Measurements from ENCODE around the gene KLRG1. TPM values are rescaled to one million over a fixed set of nuclear protein-coding genes. Genes with fewer than 3 reads are reported as not detected.

The KLRG1 gene
- total RNA-seq, 4 donors from 2014 or later, result 0.46 to 1.9 (median 1.4) TPM

DNA sequence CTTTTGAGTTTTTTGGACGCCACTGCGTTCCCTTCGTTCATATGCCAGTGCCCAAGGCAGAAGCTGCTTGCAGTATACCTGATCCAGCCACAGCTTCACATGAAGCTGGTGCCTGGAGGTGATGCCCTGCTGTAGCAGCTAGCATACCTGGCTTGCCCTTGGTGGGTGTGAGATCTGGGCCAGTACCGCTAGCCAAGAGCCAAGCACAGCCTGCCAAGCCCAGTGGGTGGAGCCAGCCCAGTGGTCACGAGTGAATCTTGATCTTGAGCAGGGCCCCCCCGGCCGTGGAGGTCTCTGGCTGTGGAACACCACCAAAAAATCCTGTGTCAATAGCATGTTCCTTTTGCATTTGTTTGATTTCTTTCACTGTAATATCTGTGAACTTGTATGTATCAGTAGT is 32.6 kb upstream of the KLRG1 start:
- DNase-seq (no peak), ATAC-seq (no peak)
- Histone ChIP-seq H3K9me3 (no peaks in the 10 kb centered on the region), H3K27ac (no peak overlapping the region), H3K4me1 (peaks cover 0 to under 1% of the 10 kb centered on the region in 2 donors), H3K27me3 (no peaks in the 10 kb centered on the region), H3K36me3 (peaks cover 0 to 13% of the 10 kb centered on the region in 2 donors), H3K4me3 (no peak overlapping the region)
- TF ChIP-seq POLR2A (IDR thresholded peaks at IDR 0.05), result no peak
- TF ChIP-seq, protein P1, sequence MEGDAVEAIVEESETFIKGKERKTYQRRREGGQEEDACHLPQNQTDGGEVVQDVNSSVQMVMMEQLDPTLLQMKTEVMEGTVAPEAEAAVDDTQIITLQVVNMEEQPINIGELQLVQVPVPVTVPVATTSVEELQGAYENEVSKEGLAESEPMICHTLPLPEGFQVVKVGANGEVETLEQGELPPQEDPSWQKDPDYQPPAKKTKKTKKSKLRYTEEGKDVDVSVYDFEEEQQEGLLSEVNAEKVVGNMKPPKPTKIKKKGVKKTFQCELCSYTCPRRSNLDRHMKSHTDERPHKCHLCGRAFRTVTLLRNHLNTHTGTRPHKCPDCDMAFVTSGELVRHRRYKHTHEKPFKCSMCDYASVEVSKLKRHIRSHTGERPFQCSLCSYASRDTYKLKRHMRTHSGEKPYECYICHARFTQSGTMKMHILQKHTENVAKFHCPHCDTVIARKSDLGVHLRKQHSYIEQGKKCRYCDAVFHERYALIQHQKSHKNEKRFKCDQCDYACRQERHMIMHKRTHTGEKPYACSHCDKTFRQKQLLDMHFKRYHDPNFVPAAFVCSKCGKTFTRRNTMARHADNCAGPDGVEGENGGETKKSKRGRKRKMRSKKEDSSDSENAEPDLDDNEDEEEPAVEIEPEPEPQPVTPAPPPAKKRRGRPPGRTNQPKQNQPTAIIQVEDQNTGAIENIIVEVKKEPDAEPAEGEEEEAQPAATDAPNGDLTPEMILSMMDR (IDR thresholded peaks at IDR 0.05 in 4 of 5, conservative IDR thresholded peaks at IDR 0.05 in 1 of 5), result no peak
- in situ Hi-C loops (cut with MboI; ENCODE audit: low sequenced_read_pairs in 4 of 4) (loop anchor here in 1 of 4 donors (10.0 kb wide), 1 partner anchor 88 kb away; no protein-coding TSS in a partner anchor), intact Hi-C loops (cut with DNase I; ENCODE audit: low total_unique reads) (no loop called here)

DNA sequence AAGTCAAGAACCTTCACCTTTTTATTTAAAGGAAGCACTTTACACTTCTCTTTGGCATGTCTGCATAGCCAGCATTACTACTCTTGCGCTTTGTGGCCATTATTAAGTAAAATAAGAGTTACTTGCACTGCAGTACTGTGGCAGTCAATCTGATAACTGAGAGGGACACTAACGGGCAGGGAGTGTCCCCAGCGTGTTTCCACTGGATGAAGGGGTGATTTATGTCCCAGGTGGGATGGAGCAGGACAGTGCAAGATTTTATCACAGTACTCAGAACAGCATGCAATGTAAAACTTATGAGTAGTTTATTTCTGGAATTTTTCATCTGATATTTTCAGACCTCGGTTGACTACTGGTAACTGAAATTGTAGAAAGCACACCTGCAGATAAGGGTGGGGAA is 31.8 kb upstream of the KLRG1 start:
- in situ Hi-C loops (cut with MboI; ENCODE audit: low sequenced_read_pairs in 4 of 4), result loop anchor here in 1 of 4 donors (10.0 kb wide), 1 partner anchor 87 kb away; no protein-coding TSS in a partner anchor
- Histone ChIP-seq H3K27ac (no peak overlapping the region), H3K4me3 (no peak overlapping the region), H3K36me3 (peaks cover 0 to 13% of the 10 kb centered on the region in 2 donors), H3K4me1 (no peaks in the 10 kb centered on the region), H3K27me3 (no peaks in the 10 kb centered on the region), H3K9me3 (no peaks in the 10 kb centered on the region)
- no peak for ATAC-seq
- intact Hi-C loops (cut with DNase I; ENCODE audit: low total_unique reads), result no loop called here
- no peak for DNase-seq
- no peak for TF ChIP-seq POLR2A (IDR thresholded peaks at IDR 0.05)
- TF ChIP-seq, protein P1 (IDR thresholded peaks at IDR 0.05 in 4 of 5, conservative IDR thresholded peaks at IDR 0.05 in 1 of 5), result no peak

DNA sequence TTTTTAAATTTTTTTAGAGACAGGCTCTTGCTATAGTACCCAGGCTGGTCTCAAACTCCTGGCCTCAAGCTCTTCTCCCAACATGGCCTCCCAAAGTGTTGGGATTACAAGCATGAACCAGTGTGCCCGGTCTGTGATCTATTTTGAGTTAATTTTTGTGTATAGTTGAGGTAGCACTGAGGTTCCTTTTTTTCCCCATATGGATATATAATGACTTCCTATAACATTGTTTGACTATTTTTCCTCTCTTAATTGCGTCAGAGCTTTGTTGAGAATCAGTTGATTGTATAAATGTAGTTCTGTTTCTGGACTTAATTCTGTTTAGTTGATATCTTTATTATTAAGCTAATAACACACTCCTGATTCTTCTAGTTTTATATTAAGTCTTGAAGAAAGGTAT is 31.3 kb upstream of the KLRG1 start:
- in situ Hi-C loops (cut with MboI; ENCODE audit: low sequenced_read_pairs in 4 of 4) (loop anchor here in 1 of 4 donors (10.0 kb wide), 1 partner anchor 87 kb away; no protein-coding TSS in a partner anchor), intact Hi-C loops (cut with DNase I; ENCODE audit: low total_unique reads) (no loop called here)
- H3K9me3 ChIP-seq, result no peaks in the 10 kb centered on the region
- H3K27ac ChIP-seq, result no peak overlapping the region
- H3K4me3 ChIP-seq, result no peak overlapping the region
- H3K4me1 ChIP-seq, result no peaks in the 10 kb centered on the region
- TF ChIP-seq, protein P1 (IDR thresholded peaks at IDR 0.05 in 4 of 5, conservative IDR thresholded peaks at IDR 0.05 in 1 of 5), result no peak
- no peak for TF ChIP-seq POLR2A (IDR thresholded peaks at IDR 0.05)
- ATAC-seq, result no peak
- peaks cover 0 to 12% of the 10 kb centered on the region in 2 donors for H3K36me3 ChIP-seq
- DNase-seq, result no peak
- H3K27me3 ChIP-seq, result no peaks in the 10 kb centered on the region

DNA sequence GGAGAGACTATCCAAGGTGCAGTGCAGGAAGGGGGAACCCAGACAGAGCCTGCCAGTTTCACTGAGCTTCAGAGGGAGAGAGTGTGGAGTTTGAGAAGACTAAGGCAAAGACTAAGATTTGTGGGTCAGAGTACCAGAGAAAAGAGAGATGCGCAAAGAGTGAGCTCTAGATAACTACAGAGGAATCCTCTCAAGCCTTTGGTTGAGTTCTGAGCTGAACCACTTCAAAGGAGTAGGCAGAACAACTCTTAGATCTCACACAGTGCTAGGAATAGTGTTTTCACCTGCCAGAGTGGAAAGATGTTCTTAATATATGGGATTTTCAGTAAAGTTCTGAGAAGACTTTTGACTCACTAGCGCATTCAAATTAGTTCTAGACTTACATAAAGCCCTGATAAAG is 29.2 kb upstream of the KLRG1 start:
- in situ Hi-C loops (cut with MboI; ENCODE audit: low sequenced_read_pairs in 4 of 4) (no loop called here), intact Hi-C loops (cut with DNase I; ENCODE audit: low total_unique reads) (no loop called here)
- Histone ChIP-seq H3K4me3 (no peak overlapping the region), H3K4me1 (no peaks in the 10 kb centered on the region), H3K9me3 (no peaks in the 10 kb centered on the region), H3K27me3 (no peaks in the 10 kb centered on the region), H3K27ac (no peak overlapping the region), H3K36me3 (no peaks in the 10 kb centered on the region)
- no peak for DNase-seq
- no peak for ATAC-seq
- TF ChIP-seq POLR2A (IDR thresholded peaks at IDR 0.05), result no peak
- TF ChIP-seq, protein P1 (IDR thresholded peaks at IDR 0.05 in 4 of 5, conservative IDR thresholded peaks at IDR 0.05 in 1 of 5), result no peak

DNA sequence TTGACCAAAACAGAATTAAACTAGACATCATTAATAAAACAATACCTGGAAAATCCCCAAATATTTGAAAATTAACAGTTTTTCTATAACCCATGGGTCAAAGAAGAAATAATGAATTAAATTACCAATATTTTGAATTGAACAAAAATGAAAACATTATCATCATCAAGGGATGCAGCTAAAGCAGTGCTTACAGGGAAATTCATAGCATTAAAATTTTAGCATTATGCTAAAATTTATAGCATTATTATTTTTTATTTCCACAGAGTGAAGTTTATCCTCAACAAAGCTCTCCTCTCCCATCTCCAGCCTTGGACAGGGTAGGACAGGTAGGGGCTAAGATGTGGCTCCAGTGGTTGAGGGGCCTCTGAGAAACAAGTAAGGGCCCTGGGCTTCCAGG is 20.6 kb upstream of the KLRG1 start:
- Histone ChIP-seq H3K36me3 (no peaks in the 10 kb centered on the region), H3K4me1 (no peaks in the 10 kb centered on the region), H3K4me3 (no peak overlapping the region), H3K9me3 (no peaks in the 10 kb centered on the region), H3K27me3 (no peaks in the 10 kb centered on the region), H3K27ac (no peak overlapping the region)
- DNase-seq (no peak), ATAC-seq (no peak)
- intact Hi-C loops (cut with DNase I; ENCODE audit: low total_unique reads), result no loop called here
- in situ Hi-C loops (cut with MboI; ENCODE audit: low sequenced_read_pairs in 4 of 4), result no loop called here
- TF ChIP-seq POLR2A (IDR thresholded peaks at IDR 0.05), result no peak
- TF ChIP-seq, protein P1 (IDR thresholded peaks at IDR 0.05 in 4 of 5, conservative IDR thresholded peaks at IDR 0.05 in 1 of 5), result no peak

All from gastrocnemius medialis (tissue), 4 donors.